Activated CD4-positive, alpha-beta memory T cell treated with anti-CD3 and anti-CD28 coated beads for 36 hours (primary cell): ENCODE data around the gene TCF7L1. TPM values are rescaled to one million over a fixed set of nuclear protein-coding genes. Genes with fewer than 3 reads are reported as not detected.
A peak's percentile ranks its signal among the peaks of the same experiment; 100 is the strongest.

ENCODE experiments used
- CTCF ChIA-PET: fragments of 350-600 bp; sonication (Branson Sonifier 250); formaldehyde crosslinking; loops from one replicate; lab custom pipeline; 2021; ENCODE audit warnings: antibody characterized with exemption, inconsistent platforms; lab: Charles Lee
- POLR2A ChIA-PET: fragments of 350-600 bp; sonication (Branson Sonifier 250); formaldehyde crosslinking; loops from one replicate; lab custom pipeline; 2021; ENCODE audit warnings: antibody characterized with exemption; lab: Charles Lee
- DNase-seq: peaks from one replicate; pipeline ENCODE4 v3.0.0-alpha.2; 2020
- H3K27ac Mint-ChIP-seq: one replicate; pipeline ENCODE4 v1.8.0; 2021; ENCODE audit warnings: mixed read lengths
- H3K27me3 Mint-ChIP-seq: one replicate; pipeline ENCODE4 v1.8.0; 2021; ENCODE audit warnings: mixed read lengths
- H3K36me3 Mint-ChIP-seq: one replicate; pipeline ENCODE4 v1.8.0; 2021; ENCODE audit warnings: mixed read lengths
- H3K4me1 Mint-ChIP-seq: one replicate; pipeline ENCODE4 v1.8.0; 2021; ENCODE audit warnings: low read depth, mixed read lengths
- H3K4me3 Mint-ChIP-seq: one replicate; pipeline ENCODE4 v1.8.0; 2021; ENCODE audit warnings: mild to moderate bottlenecking, mixed read lengths
- H3K9me3 Mint-ChIP-seq: one replicate; pipeline ENCODE4 v1.8.0; 2021; ENCODE audit warnings: mixed read lengths
- intact Hi-C: fragments of 100-400 bp; cut with micrococcal nuclease; formaldehyde crosslinking; loops from one replicate; pipeline ENCODE4 v1.15.1; 2023
- total RNA-seq, 2 experiments: library from RNA; stranded (reverse); gene quantifications; one replicate each; pipeline ENCODE4 v1.2.3, GENCODE V29; 2021

Gene TCF7L1
- total RNA-seq, 2 experiments from 2014 or later: 0.07 TPM; not detected in 1

DNA sequence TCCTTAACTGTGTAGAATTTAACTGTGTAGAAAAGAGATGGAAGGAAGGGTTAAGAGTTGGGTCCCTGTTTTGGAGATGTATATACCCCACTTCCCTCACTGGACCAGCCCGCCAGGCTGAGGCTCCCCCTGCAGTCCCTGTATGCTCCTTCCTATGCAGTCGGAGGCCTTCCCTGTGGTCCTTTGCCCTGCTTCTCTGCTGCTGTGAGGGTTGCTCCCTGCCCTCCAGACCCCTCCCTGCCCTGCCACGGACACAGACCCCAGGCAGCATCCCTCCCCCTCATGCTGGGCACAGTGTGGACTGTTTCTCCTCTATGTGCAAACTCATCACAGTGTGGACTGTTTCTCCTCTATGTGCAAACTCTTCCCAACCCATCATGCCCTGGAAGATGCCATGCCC is 105.9 kb downstream of the TCF7L1 start:
- Mint-ChIP-seq H3K27me3 (peaks cover 15% of the 10 kb centered on the region), H3K9me3 (no peaks in the 10 kb centered on the region), H3K27ac (no peak overlapping the region), H3K4me3 (no peak overlapping the region), H3K36me3 (no peaks in the 10 kb centered on the region), H3K4me1 (no peaks in the 10 kb centered on the region)
- CTCF ChIA-PET: no interaction called here
- POLR2A ChIA-PET: no interaction called here
- no peak for DNase-seq
- intact Hi-C loops: no loop called here

DNA sequence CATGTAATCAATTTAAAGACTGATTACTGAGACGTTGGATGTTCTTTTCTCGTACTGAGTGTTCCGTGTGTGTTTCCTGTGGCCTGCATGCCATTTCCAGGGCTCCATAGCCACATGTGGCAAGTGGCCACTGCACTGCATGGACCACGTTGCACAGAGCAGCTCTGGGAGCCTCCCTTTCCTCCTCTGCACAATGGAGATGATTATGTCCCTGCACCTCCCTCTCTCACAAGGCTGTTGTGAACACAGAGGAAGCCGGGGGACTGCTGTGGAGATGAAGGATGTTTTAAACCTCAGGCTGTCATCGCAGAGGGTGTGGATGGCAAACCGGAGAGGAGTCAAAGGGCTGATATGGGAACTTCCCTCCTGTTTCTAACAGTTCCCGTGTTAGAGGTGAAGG is 106.9 kb downstream of the TCF7L1 start:
- peaks cover 21% of the 10 kb centered on the region for H3K27me3 Mint-ChIP-seq
- H3K4me3 Mint-ChIP-seq: no peak overlapping the region
- ChIA-PET CTCF (no interaction called here), POLR2A (no interaction called here)
- H3K9me3 Mint-ChIP-seq: no peaks in the 10 kb centered on the region
- H3K4me1 Mint-ChIP-seq: no peaks in the 10 kb centered on the region
- no peak for DNase-seq
- intact Hi-C loops: no loop called here
- H3K36me3 Mint-ChIP-seq: no peaks in the 10 kb centered on the region
- H3K27ac Mint-ChIP-seq: no peak overlapping the region

DNA sequence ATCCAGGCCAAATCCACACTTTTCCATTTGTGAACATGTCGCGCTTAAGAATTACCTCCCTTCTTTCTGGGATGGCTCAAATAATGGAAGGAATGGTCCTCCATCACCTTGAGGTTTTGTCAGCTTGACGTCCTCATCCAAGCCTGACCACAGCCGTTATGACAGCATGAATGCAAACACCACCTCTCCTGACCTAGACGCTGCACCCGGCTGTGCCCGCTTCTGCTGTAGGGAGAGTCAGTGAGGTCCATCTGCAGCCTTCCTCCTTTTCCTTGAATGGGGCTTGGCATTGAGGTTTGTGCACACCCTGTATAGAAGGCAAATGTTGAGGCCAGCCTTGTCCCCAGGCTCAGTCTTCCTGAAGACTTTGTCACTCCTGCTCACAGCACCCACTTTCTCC is 109.1 kb downstream of the TCF7L1 start:
- ChIA-PET CTCF (no interaction called here), POLR2A (no interaction called here)
- H3K4me3 Mint-ChIP-seq: no peak overlapping the region
- H3K9me3 Mint-ChIP-seq: no peaks in the 10 kb centered on the region
- no peaks in the 10 kb centered on the region for H3K4me1 Mint-ChIP-seq
- no peak overlapping the region for H3K27ac Mint-ChIP-seq
- H3K27me3 Mint-ChIP-seq: peaks cover 17% of the 10 kb centered on the region
- no peak for DNase-seq
- intact Hi-C loops: no loop called here
- H3K36me3 Mint-ChIP-seq: no peaks in the 10 kb centered on the region

DNA sequence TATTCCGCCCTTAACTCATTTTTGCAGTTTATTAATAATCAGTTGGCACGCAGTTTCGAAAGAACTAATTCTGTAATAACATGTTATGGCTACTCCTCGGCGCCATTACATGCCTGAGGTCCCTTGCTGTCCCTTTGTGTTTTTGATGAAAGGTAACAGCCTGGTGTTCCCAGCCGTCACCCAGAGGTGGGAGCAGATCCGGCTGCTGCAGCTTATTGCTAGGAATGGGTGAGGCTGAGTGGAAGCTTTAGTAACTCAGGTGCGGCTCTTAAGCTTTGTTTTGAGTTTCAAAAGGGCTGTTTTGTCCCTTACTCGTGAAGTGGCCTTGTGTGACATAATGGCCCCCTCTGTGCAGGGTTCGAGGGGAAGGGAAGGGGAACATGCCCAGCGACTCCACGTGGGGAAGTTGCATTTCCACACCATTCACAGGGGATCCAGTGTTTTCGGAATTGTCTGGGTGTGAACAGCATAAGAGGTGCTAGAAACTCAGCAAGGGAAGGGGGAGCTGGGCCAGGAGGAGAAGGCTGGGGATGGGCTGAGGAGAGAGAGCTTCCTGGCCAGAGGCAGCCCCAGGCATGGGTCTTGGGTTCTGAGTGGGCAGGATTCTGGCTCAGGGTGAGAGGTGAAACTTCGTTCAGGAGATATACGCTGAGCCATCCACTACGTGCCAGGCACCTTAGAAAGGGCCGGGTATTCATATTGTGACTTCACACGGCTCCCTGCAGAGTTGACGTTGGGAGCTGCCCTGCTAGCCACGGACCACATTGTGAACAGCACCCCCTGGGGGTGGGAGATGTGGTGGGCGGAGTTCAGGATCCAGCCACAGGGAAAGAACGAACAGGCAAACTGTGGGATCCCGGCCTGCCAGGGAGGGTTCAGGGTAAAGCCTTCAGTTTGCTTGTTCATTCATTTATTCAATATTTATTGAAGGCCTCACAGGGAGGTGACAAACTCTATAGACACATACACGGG is 110.2 kb downstream of the TCF7L1 start:
- no peaks in the 10 kb centered on the region for H3K36me3 Mint-ChIP-seq
- H3K4me3 Mint-ChIP-seq: no peak overlapping the region
- no peaks in the 10 kb centered on the region for H3K9me3 Mint-ChIP-seq
- POLR2A ChIA-PET: no interaction called here
- intact Hi-C loops: no loop called here
- CTCF ChIA-PET: interaction anchor here (1.2 kb wide), 1 partner anchor 92 kb away, joined by 3 read pairs; no protein-coding TSS in a partner anchor
- H3K4me1 Mint-ChIP-seq: no peaks in the 10 kb centered on the region
- peak; percentile 38 for DNase-seq
- no peak overlapping the region for H3K27ac Mint-ChIP-seq
- peaks cover 9% of the 10 kb centered on the region for H3K27me3 Mint-ChIP-seq

DNA sequence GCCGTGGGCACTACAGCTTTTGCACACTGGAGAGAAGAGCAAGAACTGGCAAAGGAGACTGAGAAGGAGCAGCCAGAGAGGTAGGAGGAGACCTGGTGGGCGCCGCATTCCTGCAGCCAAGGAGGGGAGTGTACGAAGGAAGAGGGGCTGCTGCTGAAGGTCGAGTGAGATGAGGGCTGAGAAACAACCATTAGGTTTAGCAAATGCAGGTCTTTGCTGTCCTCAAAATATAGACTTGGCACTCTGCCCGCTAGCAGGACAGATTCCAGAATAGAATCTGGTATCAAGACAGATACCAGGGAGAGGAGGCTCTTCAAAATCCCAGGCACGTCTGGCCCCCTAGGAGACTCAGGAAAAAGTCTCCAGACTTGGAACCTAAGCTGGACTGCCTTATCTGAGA is 111.6 kb downstream of the TCF7L1 start:
- POLR2A ChIA-PET: no interaction called here
- H3K9me3 Mint-ChIP-seq: no peaks in the 10 kb centered on the region

DNA sequence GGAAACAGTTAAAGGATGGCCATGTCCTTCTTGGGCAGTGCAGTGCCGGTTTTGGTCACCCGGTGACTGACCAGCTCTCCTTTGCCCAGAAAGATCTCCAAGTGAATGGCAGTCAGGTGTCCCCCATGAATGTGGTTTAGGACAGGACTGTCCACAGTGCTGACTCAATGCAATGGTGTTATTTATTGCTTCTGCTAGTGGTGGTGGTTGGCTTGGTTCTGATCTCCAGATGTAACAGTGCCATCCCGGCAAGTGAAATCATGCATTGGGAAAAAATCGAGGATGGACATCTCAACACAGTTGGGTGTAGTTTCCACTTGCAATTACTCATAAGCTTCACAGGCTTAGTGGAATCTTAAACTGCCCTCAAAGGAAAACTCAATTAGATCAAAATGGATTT is 112.7 kb downstream of the TCF7L1 start:
- POLR2A ChIA-PET: no interaction called here
- no peak overlapping the region for H3K27ac Mint-ChIP-seq
- no peak for DNase-seq
- no peaks in the 10 kb centered on the region for H3K4me1 Mint-ChIP-seq
- no peaks in the 10 kb centered on the region for H3K9me3 Mint-ChIP-seq
- CTCF ChIA-PET: interaction anchor here (0.6 to 1.8 kb wide), 3 partner anchors 21 to 54 kb away, joined by 3 to 10 read pairs (median 4); no protein-coding TSS in a partner anchor
- no peak overlapping the region for H3K4me3 Mint-ChIP-seq
- intact Hi-C loops: no loop called here
- no peaks in the 10 kb centered on the region for H3K36me3 Mint-ChIP-seq
- H3K27me3 Mint-ChIP-seq: peaks cover 7% of the 10 kb centered on the region

More for the DNA sequence above, 111.6 kb downstream of the TCF7L1 start:
- Mint-ChIP-seq H3K4me1 (no peaks in the 10 kb centered on the region), H3K27me3 (peaks cover 7% of the 10 kb centered on the region), H3K36me3 (no peaks in the 10 kb centered on the region), H3K4me3 (no peak overlapping the region), H3K27ac (no peak overlapping the region)
- intact Hi-C loops: no loop called here
- CTCF ChIA-PET: interaction anchor here (0.7 kb wide), 1 partner anchor 10 kb away, joined by 3 read pairs; no protein-coding TSS in a partner anchor
- DNase-seq: no peak

DNA sequence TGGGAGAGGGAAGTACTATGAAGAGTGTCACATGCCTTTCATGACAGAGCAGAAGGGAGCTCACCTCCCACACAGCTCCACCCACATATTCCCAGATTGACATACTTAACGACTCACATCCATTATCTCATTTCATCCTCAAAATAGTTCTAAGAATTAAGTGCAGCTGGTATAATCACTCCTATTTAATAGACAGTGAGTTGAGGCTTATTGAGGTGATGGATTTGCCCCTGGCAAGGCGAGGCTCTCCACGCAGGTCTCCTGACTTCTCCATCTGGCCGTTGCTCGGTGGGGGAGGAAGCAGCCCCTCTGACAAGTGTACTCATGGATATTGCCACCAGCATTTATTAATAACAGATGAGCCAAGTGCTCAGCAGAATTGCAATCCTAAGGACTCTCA is 113.2 kb downstream of the TCF7L1 start:
- H3K27ac Mint-ChIP-seq: no peak overlapping the region
- H3K9me3 Mint-ChIP-seq: no peaks in the 10 kb centered on the region
- H3K4me1 Mint-ChIP-seq: no peaks in the 10 kb centered on the region
- no peak for DNase-seq
- peaks cover 7% of the 10 kb centered on the region for H3K27me3 Mint-ChIP-seq
- CTCF ChIA-PET: interaction anchor here (0.6 to 1.8 kb wide), 4 partner anchors 20 to 54 kb away, joined by 3 to 10 read pairs (median 4); no protein-coding TSS in a partner anchor
- intact Hi-C loops: no loop called here
- no peaks in the 10 kb centered on the region for H3K36me3 Mint-ChIP-seq
- H3K4me3 Mint-ChIP-seq: no peak overlapping the region
- POLR2A ChIA-PET: no interaction called here

DNA sequence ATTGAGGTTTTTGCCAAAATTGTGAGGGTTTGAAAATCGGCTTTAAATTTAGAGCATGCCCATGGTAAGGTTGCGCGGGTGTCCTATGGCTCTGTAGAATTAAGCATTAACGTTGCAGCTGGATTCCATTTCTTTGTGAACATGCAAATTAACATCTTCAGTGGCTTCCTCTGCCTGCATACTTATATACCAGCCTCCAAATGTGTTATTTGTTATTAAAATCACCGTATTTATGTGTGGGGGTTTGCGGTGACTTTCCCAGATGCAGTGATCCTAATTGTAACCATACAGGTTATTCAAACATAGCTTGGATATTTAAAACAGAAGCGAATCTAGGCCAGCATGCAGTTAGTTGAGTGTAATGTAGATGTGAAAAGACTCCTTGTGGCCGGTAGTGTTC is 114.4 kb downstream of the TCF7L1 start:
- no peaks in the 10 kb centered on the region for H3K9me3 Mint-ChIP-seq
- H3K4me1 Mint-ChIP-seq: no peaks in the 10 kb centered on the region
- no peak for DNase-seq
- no peak overlapping the region for H3K27ac Mint-ChIP-seq
- peaks cover 7% of the 10 kb centered on the region for H3K27me3 Mint-ChIP-seq
- no peaks in the 10 kb centered on the region for H3K36me3 Mint-ChIP-seq
- ChIA-PET POLR2A (no interaction called here), CTCF (interaction anchor here (1.4 to 1.5 kb wide), 2 partner anchors 19 to 44 kb away, joined by 3 to 4 read pairs; no protein-coding TSS in a partner anchor)
- H3K4me3 Mint-ChIP-seq: no peak overlapping the region
- intact Hi-C loops: no loop called here

DNA sequence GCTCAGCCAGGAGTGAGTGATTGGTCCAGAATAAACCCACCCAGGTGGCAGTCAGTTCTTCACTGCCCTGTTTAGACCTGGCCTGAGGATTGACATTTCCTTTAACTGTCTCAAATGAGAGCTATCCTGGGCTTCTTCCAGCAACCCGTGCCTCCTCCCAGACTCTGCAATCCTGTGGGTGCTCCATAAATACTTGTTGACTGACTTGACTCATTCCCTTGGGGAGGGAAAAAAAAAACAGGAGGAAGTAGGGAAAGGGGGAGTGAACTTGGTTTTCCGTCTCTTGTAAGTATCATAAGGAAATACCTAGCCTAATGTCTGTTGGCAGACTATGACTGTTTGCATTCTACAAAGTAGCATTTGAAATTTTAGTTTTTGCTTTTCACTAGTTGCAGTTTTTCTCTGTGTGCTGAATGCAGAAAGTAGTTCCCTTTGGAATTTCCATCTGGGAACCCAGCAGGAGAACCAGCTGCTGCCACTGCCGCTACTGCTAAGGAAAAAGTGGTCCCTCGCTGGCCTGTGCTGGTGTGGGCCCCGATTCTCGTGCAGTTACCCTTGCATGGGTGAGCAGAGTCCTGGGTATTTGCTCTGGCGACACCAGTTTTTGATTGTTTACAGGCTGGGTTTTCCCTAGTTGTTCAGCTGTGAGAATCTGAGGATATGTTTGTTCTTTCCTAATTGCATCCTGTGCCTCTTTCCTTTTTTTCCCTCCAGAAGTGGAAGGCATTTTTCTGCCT is 115.7 kb downstream of the TCF7L1 start:
- no peak overlapping the region for H3K27ac Mint-ChIP-seq
- peaks cover 6% of the 10 kb centered on the region for H3K27me3 Mint-ChIP-seq
- no peak for DNase-seq
- no peaks in the 10 kb centered on the region for H3K9me3 Mint-ChIP-seq
- H3K36me3 Mint-ChIP-seq: no peaks in the 10 kb centered on the region
- H3K4me1 Mint-ChIP-seq: no peaks in the 10 kb centered on the region
- intact Hi-C loops: no loop called here
- H3K4me3 Mint-ChIP-seq: no peak overlapping the region
- POLR2A ChIA-PET: no interaction called here
- CTCF ChIA-PET: interaction anchor here (1.0 to 1.4 kb wide), 3 partner anchors 18 to 63 kb away, joined by 3 read pairs; no protein-coding TSS in a partner anchor

DNA sequence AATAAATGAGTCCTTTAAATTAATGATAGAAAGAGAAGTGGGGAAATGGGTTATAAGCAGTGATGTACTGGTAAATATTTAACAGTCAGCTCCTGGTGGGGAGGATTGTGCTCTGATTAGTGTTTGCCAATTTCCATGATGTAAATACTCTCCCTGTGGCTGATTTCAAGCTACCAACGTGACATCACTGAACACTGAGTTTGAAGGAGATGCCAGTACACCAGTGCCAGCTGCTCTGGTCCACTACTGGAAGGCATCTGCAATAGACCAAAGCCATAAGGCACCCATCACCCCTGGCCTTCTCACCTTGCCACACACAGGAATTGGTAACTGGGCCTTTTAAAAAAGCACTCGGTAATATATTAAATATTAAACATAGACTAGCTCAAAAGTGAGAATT is 116.9 kb downstream of the TCF7L1 start:
- no peaks in the 10 kb centered on the region for H3K4me1 Mint-ChIP-seq
- no peaks in the 10 kb centered on the region for H3K27me3 Mint-ChIP-seq
- no peak for DNase-seq
- intact Hi-C loops: no loop called here
- H3K36me3 Mint-ChIP-seq: no peaks in the 10 kb centered on the region
- ChIA-PET CTCF (interaction anchor here (0.6 kb wide), 1 partner anchor 16 kb away, joined by 3 read pairs; no protein-coding TSS in a partner anchor), POLR2A (no interaction called here)
- H3K9me3 Mint-ChIP-seq: no peaks in the 10 kb centered on the region
- H3K27ac Mint-ChIP-seq: no peak overlapping the region
- no peak overlapping the region for H3K4me3 Mint-ChIP-seq

DNA sequence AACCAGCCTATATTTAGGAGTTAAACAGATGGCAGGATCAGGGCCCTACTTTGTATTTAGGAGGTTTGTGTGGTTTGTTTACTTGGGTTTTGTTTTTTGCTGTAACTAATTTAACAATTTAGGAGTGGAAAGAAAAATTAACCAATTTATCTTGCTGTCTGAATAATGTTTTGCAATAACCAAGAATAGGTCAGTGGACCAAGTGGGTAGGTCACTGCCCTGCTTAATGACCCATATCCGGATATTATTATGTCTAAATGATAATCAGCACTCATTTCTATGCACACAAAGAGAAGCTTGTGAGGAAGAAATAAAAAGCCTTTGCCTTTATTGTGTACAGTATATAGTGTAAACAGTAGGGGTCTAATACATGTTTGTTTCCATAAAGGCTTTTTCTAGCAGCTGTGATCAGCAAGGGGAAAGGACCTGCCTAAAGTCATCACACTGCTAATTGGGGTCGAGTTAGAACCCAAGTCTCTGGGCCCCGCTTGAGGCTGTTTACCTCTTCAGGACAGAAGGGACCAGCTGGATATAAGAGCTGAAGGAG is 118.0 kb downstream of the TCF7L1 start:
- Mint-ChIP-seq H3K36me3 (no peaks in the 10 kb centered on the region), H3K9me3 (no peaks in the 10 kb centered on the region), H3K27me3 (no peaks in the 10 kb centered on the region), H3K4me3 (no peak overlapping the region), H3K27ac (no peak overlapping the region), H3K4me1 (no peaks in the 10 kb centered on the region)
- intact Hi-C loops: no loop called here
- POLR2A ChIA-PET: no interaction called here
- CTCF ChIA-PET: interaction anchor here (0.9 kb wide), 1 partner anchor 16 kb away, joined by 3 read pairs; no protein-coding TSS in a partner anchor
- DNase-seq: no peak

DNA sequence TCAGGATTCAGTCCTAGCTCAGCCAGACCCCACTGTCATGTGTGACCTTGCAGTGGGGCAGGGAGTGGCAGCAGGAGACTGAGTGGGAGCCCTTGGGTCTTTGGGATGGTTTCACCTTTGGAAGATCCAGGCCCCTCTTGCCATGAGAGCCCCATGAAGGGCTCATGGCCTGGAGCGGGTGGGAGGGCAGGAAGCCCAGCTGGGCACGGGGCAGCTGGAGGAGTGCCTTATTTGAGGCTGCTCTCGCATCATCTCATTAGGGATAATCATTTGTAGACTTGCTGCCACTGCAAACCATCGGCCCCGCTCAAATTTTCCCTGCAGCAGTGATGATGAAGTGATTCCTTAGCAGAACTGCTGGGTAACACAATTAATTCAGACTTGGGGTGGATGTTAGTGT is 120.7 kb downstream of the TCF7L1 start:
- Mint-ChIP-seq H3K27me3 (no peaks in the 10 kb centered on the region), H3K27ac (no peak overlapping the region), H3K9me3 (no peaks in the 10 kb centered on the region), H3K36me3 (no peaks in the 10 kb centered on the region), H3K4me1 (no peaks in the 10 kb centered on the region), H3K4me3 (no peak overlapping the region)
- intact Hi-C loops: no loop called here
- DNase-seq: no peak
- POLR2A ChIA-PET: no interaction called here
- CTCF ChIA-PET: interaction anchor here (1.4 kb wide), 1 partner anchor 69 kb away, joined by 5 read pairs; no protein-coding TSS in a partner anchor
